Heart left ventricle (tissue), 13 donors: ENCODE measurements around the gene MAP4K2.

Experiments used
- CTCF ChIP-seq, 12 donors: fragments of 200-600 bp; sonication (generic) in 4 of 12; IDR thresholded peaks; one replicate each; pipeline versions ENCODE4 v1.5.0 to v1.8.0; 2018 to 2022; ENCODE audit warnings: antibody characterized with exemption in 12 of 12, mild to moderate bottlenecking in 5 of 12
- POLR2A ChIP-seq, 2 donors: fragments of 450-650 bp; IDR thresholded peaks; one replicate each; pipeline ENCODE4 v1.6.1; 2017; ENCODE audit warnings: antibody characterized with exemption in 2 of 2, mild to moderate bottlenecking in 2 of 2, moderate library complexity in 2 of 2
- donor health status: ischemic (EF 13 %, LVEDD 7.1; RV severe dilation, severe dysfunction).
- donor health status: DM: no; HTN: yes; CAD: no.
- donor health status: DM: no; HTN: no; CAD: no.
- donor health status: ischemic (EF 25% LVEDD 6.9; RV normal size, moderate dysfunction).
- donor health status: ischemic (EF 25% LVEDD 5.7; RV mildly dilated, moderate dysfunction).
- donor health status: ischemic (EF 35%, LVEDD 5.7; RV mildly dilated, moderate dysfunction).
- donor health status: nonischemic (EF 11% LVEDD 7.7; RV severe dilation, severe dysfunction).
- donor health status: DM: yes; HTN: yes; CAD: no.
- donor health status: PGD.
- donor health status: ischemic (EF 29% LVEDD 5.4; RV normal size, mild dysfunction).
- donor health status: nonischemic (EF 23%, LVEDD 6.1; RV moderate dilation, normal function).

GRCh38 chr11:64750361-64751054 is 52.5 kb downstream of the MAP4K2 start:
- TF ChIP-seq CTCF (IDR thresholded peaks at IDR 0.05) (no peak), POLR2A (IDR thresholded peaks at IDR 0.05) (no peak)
